Astrocyte of the cerebellum (primary cell): Measurements from ENCODE around the gene AMER2.

Source experiments
- DNase-seq: peaks from one replicate; pipeline ENCODE4 v3.0.0-alpha.2; 2011; ENCODE audit warnings: low read depth
- H3K4me3 ChIP-seq: 2 replicates; pipeline ENCODE4 v1.5.1; 2011; ENCODE audit warnings: mild to moderate bottlenecking, low read depth, low read length, moderate library complexity
- CTCF ChIP-seq: IDR thresholded peaks from 2 replicates; pipeline ENCODE4 v1.5.1; 2012; ENCODE audit warnings: low read length, low read depth, moderate library complexity, mild to moderate bottlenecking; ENCODE audit errors: missing control alignments
- in situ Hi-C: cut with HindIII; loops from 2 replicates; pipeline ENCODE4 v1.10.0; 2017; ENCODE audit warnings: low sequenced_read_pairs

AMER2 gene

GRCh38 chr13:25186187-25186586 is 14.1 kb upstream of the AMER2 start:
- in situ Hi-C loops = no loop called here
- no peak for DNase-seq
- H3K4me3 ChIP-seq = no peak overlapping the region
- no peak for TF ChIP-seq CTCF

- H3K4me3 ChIP-seq = no peak overlapping the region
- in situ Hi-C loops = no loop called here
- no peak for DNase-seq
- no peak for TF ChIP-seq CTCF
These were observed 9.5 kb upstream of the AMER2 start for GRCh38 chr13:25181597-25181996.

- no peak for DNase-seq
- no peak for TF ChIP-seq CTCF
- H3K4me3 ChIP-seq = no peak overlapping the region
- in situ Hi-C loops = no loop called here
These were observed 8.9 kb upstream of the AMER2 start for GRCh38 chr13:25180775-25181537.

DNA sequence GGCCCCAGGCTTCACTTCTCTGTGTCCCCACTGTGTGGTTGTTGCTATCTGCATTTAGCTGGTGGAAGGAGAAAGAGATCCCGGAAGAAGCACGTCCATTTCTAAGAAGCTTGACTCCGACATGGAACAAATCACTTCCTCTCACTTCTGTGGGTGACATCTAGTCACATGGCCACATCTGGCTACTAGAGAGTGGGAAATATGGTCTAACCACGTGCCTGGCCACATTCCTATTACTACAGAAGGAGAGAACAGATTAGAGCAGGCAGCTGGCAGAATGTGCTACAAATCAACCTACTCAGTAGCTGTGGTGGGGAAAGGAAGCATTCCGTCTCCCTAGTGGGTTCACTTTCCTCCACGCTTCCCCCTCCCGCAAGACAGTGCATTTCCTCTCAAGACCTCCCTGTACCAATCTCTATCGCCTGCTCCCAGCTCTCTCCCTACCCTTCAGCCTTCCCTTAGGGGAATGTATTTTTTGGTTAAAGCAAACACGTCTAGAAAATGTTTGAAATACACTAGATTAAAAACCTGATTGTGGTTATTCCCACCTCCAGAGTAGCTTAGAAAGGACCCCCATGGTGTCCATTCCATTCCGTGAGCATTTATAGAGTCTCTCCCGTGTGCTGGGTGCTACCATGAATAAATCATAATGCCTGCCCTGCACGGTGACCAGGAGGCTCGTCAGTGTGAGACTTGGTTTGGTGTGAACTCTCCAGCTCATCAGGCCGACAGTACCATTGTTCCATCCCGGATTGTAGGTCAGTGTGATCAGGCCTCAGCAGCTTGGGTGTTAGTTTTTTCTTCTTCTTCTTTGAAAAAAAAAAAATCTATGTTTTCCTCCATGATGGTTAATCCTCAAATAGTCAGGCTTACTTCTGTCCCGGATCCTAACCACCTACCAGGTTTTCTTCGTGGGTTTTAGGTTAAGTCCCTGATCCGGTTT is 8.0 kb upstream of the AMER2 start:
- no peak for TF ChIP-seq CTCF
- in situ Hi-C loops = no loop called here
- no peak for DNase-seq
- H3K4me3 ChIP-seq = no peak overlapping the region

DNA sequence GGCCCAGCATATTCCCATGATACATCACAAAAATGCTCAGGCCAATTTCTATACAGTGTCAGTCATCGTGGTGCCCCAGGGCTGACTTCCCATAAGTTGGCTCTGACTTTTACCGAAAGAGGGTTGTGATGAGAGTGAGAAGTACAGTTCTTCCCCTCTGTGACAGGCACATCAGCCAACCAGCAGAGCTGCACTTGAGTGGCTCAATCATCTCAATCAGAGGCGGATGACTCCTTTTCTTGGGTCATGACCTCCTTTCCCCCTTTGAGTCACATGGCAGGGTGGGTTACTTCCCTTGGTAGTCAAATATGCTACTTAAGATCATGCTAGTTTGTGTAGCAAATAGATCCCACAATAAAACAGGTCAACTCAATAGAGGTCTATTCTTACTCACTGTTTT is 6.9 kb upstream of the AMER2 start:
- H3K4me3 ChIP-seq = no peak overlapping the region
- in situ Hi-C loops = no loop called here
- DNase-seq = no peak
- no peak for TF ChIP-seq CTCF

DNA sequence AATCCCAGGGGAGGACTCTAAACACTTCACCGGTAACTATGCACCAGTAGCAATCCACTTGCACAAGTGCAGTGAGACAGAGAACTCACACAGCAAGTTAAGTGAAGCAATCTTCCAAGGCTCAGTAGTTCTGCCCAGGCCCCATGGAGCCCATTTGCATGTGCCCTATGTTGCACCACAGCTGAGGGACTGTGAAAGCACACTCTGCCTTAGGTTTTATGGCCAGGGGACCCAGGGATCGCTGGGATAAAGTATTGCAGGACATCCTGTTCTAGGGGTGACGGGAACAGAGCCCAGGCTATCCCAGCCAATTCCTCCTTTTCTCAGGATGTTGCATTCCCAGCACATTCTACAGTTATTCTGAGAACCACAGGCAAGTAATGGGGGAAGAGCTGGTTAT is 6.0 kb upstream of the AMER2 start:
- no peak for DNase-seq
- H3K4me3 ChIP-seq = no peak overlapping the region
- TF ChIP-seq CTCF = no peak
- in situ Hi-C loops = no loop called here
